ENCODE results near the gene C19orf47.
"Not testable (repeated sequence)": the region's sequence is repeated elsewhere in the genome, so short reads cannot be mapped to it uniquely, and the experiment has no call there.

The C19orf47 gene

DNA sequence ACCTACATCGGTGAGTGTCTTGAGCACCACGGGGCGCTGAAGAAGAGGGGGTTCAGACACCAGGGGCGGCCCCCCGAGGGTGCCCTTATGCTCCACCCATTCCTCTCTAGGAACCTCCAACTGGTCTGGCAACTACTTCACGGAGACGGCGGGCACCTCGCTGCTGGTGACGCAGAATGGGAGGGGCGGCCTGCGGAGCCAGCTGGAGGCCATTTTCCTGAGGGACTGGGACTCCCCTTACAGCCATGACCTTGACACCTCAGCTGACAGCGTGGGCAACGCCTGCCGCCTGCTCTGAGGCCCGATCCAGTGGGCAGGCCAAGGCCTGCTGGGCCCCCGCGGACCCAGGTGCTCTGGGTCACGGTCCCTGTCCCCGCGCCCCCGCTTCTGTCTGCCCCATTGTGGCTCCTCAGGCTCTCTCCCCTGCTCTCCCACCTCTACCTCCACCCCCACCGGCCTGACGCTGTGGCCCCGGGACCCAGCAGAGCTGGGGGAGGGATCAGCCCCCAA, 29.7 kb upstream of the C19orf47 start:
- no peak for DNase-seq (ENCODE audit: extremely low read depth in 1 of 2, low read depth in 1 of 2)

DNA sequence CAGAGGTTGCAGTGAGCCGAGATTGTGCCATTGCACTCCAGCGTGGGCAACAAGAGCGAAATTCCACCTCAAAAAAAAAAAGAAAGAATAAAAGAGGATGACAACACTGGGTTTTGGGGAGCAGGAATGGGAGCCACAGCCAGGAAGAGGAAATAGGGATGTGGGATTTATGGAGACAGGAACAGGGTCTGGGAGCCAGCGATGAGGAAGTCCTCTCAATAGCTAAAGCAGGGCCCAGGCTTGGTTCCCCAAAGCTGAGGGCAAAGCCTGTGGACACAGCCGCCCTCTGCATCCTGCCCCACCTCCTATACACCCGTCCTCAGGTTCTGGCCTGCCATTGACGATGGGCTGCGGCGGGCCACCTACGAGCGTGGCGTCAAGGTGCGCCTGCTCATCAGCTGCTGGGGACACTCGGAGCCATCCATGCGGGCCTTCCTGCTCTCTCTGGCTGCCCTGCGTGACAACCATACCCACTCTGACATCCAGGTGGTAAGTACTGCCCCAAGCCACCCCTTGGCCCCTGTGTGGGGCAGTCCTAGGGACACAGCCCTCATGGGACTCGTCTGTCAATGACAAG, 28.2 kb upstream of the C19orf47 start:
- no peak for DNase-seq (ENCODE audit: extremely low read depth in 1 of 2, low read depth in 1 of 2)

DNA sequence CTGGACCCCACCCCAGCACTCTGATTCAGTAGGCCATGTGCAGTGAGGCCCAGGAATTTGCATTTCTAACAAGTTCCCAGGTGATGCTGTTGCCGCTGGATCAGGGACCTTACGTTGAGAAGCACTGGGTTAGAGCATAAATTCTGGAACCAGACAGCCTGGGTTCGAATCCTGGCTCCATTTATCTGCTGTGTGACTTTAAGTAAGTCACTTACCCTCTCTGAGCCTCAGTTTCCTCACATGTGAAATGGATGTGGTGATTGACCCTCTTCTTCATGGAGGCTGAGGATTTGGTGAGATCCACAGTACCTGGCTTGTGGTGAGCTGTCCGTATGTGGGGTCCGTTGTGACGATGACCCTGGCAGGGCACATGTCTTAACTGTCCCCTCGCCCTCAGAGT, 25.9 kb upstream of the C19orf47 start:
- no peak for DNase-seq (ENCODE audit: extremely low read depth in 1 of 2, low read depth in 1 of 2)

DNA sequence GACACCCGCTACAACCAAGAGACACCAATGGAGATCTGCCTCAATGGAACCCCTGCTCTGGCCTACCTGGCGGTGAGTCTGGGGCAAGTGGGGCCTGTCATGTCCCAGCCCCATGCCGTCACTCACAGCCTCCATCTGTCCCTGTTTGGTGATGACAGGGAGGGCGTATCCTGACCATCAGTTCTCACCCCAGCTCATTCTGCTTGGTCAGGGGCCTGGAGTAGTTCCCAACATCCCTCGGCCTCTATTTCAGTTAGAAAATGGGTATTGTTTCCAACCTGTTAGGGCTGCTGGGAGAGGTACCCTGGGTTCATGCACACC, 23.6 kb upstream of the C19orf47 start:
- no peak for DNase-seq (ENCODE audit: extremely low read depth in 1 of 2, low read depth in 1 of 2)

DNA sequence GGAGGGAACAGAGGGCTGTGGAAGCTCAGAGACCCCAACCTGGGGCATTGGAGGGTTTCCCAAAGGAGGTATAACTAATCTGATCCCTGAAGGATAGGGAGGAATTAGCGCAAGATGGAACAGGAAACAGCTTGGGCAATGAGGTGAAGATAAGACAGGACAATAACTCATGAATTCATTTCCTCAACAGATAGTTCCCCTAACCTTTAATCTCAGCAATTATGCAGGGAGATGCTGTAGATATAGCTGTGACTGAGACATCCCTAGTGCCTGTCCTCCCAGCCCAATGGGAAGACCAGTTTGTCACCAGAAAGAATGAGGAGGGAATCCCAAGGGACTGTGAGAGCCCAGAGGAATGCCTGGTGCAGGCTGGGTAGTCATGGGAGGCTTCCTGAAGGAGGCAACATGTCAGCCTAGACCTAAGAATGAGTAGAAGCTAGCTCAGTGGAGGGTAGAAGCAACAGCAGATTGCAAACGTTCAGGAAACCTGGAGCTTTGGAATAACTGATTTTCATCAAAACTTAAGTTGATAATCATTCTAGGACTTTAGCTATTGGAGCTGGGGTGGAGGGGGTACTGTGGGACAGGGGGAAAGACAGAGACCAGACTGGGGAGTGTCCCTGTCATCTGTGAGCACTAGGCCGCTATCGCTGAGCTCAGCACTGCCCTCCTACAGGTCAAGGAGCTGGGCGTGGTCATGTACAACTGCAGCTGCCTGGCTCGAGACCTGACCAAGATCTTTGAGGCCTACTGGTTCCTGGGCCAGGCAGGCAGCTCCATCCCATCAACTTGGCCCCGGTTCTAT, 23.0 kb upstream of the C19orf47 start:
- DNase-seq (ENCODE audit: extremely low read depth in 1 of 2, low read depth in 1 of 2) = no peak

DNA sequence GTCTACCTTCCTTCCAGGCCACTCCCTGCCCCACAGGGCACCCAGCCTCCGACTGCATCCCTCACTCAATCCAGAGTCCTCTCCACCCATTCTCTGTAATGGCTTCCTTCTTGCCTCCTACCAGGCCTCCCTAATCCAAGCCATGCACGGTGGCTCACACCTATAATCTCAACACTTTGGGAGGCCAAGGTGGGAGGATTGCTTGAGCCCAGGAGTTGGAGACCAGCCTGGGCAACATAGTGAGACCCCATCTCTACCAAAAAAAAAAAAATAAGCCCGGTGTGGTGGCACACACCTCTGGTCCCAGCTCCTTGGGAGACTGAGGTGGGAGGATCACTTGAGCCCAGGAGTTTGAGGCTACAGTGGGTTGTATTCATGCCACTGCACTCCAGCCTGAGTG, 22.1 kb upstream of the C19orf47 start:
- DNase-seq (ENCODE audit: extremely low read depth in 1 of 2, low read depth in 1 of 2) = not testable (repeated sequence)

DNA sequence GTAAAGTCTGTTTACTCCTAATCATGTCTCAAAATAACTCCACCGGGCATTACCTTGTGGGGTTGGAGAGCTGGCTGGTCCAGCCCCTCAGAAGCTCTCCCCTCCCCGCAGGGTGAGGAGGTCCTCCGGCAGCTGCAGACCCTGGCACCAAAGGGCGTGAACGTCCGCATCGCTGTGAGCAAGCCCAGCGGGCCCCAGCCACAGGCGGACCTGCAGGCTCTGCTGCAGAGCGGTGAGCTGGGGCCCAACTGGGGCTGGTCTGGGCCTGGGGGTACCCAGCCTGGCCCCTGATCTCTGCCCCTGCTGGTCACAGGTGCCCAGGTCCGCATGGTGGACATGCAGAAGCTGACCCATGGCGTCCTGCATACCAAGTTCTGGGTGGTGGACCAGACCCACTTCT, 21.6 kb upstream of the C19orf47 start:
- no peak for DNase-seq (ENCODE audit: extremely low read depth in 1 of 2, low read depth in 1 of 2)

DNA sequence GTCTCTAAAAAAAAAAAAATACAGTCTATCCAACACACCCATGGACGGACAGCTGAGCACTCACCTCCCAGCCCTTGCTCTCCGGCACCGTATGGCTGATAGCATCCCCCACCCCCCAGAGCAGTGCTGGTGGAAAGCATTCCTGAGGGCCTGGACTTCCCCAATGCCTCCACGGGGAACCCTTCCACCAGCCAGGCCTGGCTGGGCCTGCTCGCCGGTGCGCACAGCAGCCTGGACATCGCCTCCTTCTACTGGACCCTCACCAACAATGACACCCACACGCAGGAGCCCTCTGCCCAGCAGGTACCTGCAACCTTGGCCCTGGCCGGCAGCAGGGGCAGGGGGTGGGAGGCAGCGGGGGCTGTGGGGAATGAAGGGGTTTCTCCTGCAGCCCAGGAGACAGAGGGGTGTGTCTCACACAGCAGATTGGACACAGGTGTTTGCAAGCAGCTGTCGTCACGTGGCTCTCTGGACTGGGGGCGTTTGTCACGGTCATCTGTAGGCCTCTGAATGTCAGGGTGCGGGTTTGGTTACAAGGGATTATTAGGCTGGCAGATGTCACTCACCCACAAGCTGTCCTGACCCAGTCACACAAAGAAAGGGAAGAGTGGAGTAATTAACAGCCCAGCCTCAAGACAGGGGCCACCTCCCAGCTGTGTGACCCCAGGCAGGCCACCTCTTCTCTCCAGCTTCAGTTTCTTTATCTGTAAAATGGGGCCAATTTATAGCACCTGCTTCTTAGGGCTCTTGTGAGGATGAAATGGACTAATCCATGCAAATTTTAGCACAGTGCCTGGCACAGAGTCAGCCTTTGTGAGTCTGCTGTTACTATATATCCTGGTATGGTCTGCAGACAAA, 19.6 kb upstream of the C19orf47 start:
- DNase-seq (ENCODE audit: extremely low read depth in 1 of 2, low read depth in 1 of 2) = no peak

DNA sequence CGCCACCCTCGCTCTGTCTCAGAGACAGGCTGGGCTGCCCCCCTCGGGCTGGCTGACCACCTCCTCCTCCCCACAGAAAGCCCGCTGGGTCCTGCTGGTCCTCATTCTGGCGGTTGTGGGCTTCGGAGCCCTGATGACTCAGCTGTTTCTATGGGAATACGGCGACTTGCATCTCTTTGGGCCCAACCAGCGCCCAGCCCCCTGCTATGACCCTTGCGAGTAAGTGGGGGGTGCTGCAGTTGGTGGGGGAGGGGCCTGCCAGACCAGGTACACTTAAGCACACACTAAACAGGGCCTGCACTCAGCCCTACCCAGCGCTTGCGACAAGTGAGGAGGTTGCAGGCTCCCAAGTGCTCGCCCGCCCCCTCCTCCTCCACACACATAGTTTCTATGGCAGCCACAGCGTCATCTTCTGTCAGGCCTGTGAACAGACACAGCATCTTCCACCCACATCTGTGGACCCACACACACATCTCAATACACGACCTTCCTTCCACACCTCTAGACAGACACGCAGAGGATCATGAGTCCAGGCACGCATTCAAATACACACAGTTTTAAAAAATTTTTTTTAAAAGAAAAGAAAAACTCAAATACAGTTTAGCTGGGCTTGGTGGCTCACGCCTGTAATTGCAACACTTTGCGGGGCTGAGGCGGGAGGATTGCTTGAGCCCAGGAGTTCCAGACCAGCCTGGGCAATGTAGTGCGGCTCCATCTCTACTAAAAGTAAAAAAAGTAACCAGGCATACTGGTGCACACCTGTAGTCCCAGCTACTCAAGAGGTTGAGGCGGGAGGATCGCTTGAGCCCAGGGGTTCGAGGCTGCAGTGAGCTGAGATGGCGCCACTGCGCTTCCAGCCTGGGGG, 18.7 kb upstream of the C19orf47 start:
- DNase-seq (ENCODE audit: extremely low read depth in 1 of 2, low read depth in 1 of 2) = no peak

DNA sequence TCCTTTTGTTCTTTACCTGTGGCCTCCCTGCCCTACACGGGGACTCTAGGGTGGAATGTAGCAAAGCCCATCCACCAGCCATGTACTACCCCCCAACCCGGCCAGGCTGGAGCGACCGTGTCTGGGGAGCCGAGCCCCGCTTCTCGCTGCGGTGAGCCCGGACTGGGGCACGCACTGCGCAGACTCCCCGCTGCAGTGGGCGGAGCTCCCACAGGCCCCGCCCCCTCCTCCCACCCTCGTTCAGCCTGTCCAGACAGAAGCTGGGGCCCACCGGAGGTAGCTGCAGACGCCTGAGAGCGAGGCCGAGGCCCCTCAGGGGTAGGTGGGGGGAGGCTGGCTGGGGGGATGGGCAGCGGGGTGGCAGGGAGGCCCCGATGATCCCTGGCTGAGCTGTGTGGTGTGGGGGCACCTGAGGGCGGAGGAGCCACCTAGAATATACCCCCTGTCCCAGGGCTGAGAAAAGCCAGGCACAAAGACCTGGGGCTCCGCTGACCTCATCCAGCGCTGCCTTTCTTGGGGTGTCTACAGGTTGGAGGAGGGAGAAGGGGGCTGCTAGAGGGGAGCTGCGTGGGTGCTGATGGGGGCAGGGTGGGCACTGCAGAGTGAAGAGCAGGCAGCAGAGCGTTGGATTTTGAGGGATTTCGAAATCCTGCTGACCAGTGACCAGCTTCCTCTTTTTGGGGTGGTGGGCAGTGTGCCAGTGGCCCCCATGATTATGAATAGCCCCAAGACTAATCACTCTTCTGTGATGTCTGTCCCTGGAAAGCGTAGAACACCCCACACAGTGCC, 17.6 kb upstream of the C19orf47 start:
- peak; percentile 14 to 31 for DNase-seq (ENCODE audit: extremely low read depth in 1 of 2, low read depth in 1 of 2)

DNA sequence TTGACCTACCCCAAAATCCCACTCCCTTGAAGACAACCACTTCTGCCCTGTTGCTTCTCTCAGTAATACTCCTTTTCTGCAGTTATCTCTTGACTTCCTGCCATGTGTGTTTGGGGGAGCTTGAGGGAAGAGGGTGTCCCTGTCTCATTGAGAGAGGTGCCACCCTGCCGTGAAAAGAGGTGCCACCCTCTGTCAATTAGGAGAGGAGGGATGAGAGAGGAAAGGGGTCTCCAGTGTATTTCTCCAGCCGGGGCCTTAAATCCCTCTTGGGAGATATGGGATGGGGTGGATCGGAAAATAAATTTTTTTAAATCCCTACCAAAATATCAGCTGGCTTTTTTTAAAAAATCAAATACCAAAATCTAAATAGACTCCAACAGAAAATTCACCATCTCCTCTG, 16.8 kb upstream of the C19orf47 start:
- DNase-seq (ENCODE audit: extremely low read depth in 1 of 2, low read depth in 1 of 2) = no peak

DNA sequence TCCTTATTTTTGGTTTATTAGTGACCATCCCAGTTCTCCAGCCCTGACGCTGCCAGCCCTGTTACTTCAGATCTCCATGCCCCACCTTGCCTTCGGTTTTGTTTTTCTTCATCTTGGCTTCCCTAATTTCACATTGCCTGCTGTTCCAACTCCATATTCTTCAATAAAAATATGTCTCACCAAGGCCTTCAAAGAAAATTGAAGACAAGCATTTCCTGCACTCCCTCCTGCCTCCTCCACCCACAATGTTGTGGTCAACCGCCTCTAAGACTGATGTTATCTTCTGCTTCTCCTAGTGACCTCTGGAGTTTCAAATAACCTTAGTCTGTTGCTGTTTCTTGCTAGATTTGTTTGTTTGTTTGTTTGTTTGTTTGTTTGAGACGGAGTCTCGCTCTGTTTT, 14.9 kb upstream of the C19orf47 start:
- DNase-seq (ENCODE audit: extremely low read depth in 1 of 2, low read depth in 1 of 2) = no peak

DNA sequence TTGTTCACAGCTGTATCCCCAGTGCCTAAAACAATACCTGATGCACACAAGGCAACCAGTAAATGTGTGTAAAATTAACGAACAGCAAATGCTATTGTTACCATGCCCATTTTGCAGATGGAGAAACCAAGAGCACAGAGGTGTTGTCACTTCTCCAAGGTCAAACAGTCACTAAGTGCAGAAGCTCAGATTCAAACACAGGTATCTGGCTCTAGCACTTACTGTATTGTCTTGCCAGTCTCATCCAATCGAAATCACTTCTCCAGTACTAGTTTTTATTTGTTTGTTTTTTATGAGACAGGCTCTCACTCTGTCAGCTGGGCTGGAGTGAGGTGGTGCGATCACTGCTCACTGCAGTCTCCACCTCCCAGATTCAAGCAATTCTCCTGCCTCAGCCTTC, 14.0 kb upstream of the C19orf47 start:
- no peak for DNase-seq (ENCODE audit: extremely low read depth in 1 of 2, low read depth in 1 of 2)

DNA sequence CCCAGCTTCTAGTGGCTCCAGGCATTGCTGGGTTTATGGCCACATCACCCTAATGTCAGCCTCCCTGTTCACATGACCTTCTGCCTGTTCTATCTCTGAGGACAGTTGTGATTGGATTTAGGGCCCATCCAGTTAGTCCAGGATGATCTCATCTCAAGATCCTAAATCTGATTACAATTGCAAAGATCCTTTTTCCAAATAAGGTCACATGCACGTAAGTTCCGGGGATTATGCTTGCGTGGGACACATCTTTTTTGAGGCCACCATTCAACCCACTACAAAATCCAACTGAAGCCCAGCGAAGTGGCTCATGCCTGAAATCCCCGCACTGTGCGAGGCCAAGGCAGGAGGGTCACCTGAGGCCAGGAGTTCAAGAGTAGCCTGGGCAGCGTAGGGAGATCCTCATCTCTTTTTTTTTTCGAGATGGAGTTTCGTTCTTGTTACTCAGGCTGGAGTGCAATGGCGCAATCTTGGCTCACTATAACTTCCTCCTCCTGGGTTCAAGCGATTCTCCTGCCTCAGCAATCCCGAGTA, 12.6 kb upstream of the C19orf47 start:
- DNase-seq (ENCODE audit: extremely low read depth in 1 of 2, low read depth in 1 of 2) = no peak

DNA sequence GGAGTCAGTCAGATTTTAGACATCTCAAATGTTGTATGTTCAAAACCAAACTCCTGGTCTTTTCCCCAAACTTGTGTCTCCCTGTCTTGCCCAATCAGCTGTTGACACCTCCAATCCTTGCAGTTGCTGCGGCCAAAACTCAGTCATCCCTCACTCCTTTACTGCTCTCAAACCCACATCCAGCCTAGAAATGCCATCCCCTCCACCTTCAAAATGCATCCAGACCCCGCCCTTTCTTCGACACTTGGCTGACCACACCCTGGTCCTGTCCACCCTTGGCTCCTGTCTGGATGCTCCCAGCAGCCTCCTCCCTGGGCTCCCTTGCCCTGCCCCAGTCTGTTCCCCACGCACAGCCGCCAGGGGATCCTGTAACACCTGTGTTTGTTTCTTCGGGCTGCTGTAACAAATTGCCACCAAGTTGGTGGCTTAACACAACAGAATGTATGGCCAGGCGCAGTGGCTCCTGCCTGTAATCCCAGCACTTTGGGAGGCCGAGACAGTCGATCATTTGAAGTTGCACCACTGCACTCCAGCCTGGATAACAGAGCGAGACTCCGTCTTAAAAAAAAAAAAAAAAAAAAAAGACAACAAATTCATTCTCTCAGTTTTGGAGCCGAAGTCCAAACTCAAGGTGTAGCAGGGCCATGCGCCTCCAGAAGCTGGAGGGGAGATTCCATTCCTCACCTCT, 12.0 kb upstream of the C19orf47 start:
- DNase-seq (ENCODE audit: extremely low read depth in 1 of 2, low read depth in 1 of 2) = no peak

DNA sequence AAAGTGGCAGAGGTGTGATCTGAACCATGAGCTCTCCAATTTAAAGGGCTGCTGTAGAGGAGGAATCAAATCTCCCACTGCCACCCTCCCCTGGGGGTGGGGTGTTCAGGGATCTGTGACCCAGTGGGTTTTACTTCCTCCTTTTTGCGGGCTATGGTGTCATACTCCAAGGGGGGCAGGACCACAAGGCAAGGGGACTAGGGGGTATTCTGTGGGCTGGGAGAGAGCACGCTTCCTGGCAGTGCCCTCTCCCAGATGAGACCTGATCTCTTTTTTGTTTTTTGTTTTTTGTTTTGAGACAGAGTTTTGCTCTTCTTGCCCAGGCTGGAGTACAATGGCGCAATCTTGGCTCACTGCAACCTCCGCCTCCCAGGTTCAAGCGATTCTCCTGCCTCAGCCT, 10.6 kb upstream of the C19orf47 start:
- DNase-seq (ENCODE audit: extremely low read depth in 1 of 2, low read depth in 1 of 2) = no peak

DNA sequence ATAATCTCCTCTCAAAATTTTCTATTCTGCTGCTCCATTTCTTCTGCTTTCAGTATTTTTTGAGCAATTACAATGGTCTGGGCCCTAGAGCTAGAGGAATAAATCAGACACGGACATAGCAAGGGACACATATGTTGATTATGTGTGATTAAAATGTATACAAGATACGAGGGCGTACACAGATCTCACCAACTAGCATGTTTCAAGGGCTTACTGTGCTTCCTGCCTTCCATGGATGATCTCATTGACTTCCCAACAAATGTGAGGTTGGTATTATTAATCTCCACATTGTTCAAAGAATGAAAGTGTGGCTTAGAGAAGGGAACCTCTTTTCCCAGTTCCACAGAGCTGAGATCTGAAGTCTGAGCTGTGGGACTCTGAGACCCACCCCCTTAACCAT, 9.4 kb upstream of the C19orf47 start:
- DNase-seq (ENCODE audit: extremely low read depth in 1 of 2, low read depth in 1 of 2) = no peak

DNA sequence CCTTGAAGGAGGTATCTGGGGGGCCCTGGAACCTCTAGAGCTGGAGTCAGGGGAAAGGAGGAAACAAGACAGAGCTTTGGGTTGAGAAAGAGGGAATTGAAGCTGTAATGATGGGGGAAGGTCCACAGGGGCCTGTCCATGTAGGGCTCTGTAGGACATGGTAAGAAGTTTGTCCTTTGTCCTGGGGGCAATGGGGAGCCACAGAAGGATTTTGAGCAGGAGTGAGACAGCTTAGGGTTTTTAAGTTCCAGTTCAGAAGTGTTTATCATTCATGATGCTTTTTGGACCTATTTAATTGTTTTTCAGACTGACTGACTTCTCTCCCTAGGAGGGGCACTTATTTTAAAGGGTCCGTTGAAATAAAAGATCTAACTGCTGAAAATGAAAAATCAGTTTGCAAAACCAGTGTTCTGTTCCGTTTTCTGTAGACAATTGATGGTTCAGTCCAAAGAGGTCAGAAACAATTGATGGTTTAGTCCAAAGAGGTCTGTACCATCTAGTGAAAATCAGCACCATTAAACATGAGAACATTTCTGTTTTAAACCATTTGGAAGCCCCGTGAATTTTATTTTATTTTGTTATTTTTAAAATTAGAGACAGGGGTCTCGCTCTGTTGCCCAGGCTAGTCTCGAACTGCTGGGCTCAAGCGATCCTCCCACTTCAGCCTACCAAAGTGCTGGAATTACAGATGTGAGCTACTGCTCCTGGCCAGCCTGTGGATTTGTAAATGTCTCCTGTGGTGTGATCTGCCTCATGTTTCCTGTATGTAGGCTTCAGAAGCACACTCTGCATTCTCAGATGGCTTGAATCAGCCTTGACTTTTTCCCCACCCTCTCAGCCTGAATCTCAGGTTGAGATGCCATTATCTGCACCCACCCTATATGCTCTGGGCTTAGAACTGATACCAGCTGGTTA, 8.7 kb upstream of the C19orf47 start:
- DNase-seq (ENCODE audit: extremely low read depth in 1 of 2, low read depth in 1 of 2) = no peak
